IMR-90 (cell line): ENCODE measurements around the gene IGF2BP1. TPM values are rescaled to one million over a fixed set of nuclear protein-coding genes. Genes with fewer than 3 reads are reported as not detected.

Source experiments
- ATAC-seq: fragments of 200-7000 bp; cut with Tn5 transposase; 2 replicates; pipeline ENCODE4 v1.9.1; 2020; ENCODE audit warnings: low read depth, mild to moderate bottlenecking, moderate library complexity
- BruUV-seq: library from RNA; stranded (reverse); fragments of 400-500 nt; replicated peaks from 2 replicates; lab custom pipeline; 2021; lab: Mats Ljungman, UMichigan
- CTCF ChIA-PET: fragments of 300-600 bp; formaldehyde crosslinking; extraction: SDS; loops from one replicate; lab custom pipeline; 2021; ENCODE audit warnings: antibody characterized with exemption; lab: Yijun Ruan, JAX
- POLR2A ChIA-PET: fragments of 300-600 bp; sonication (Branson Sonifier 250); formaldehyde crosslinking; loops from one replicate; lab custom pipeline; 2022; ENCODE audit warnings: antibody characterized with exemption; ENCODE audit not compliant: unreplicated experiment; lab: Charles Lee
- DNase-seq: peaks from one replicate; pipeline ENCODE4 v3.0.0; 2013
- H2AFZ ChIP-seq: replicated peaks from 2 replicates; pipeline ENCODE3; 2013; ENCODE audit warnings: low read length, mild to moderate bottlenecking; ENCODE audit not compliant: poor library complexity
- H2AK5ac ChIP-seq: 2 replicates; pipeline ENCODE4 v1.6.1; 2013; ENCODE audit warnings: low read depth, low read length, inconsistent platforms
- H2AK9ac ChIP-seq: replicated peaks from 2 replicates; pipeline ENCODE3; 2013; ENCODE audit warnings: mild to moderate bottlenecking, low read depth, low read length, moderate library complexity; ENCODE audit not compliant: poor library complexity
- H2BK120ac ChIP-seq: 2 replicates; pipeline ENCODE4 v1.6.1; 2013; ENCODE audit warnings: low read depth, low read length, inconsistent platforms
- H2BK15ac ChIP-seq: 3 replicates; pipeline ENCODE4 v1.6.1; 2013; ENCODE audit warnings: low read depth, low read length, inconsistent platforms
- H2BK20ac ChIP-seq: 2 replicates; pipeline ENCODE4 v1.6.1; 2013; ENCODE audit warnings: low read depth, mild to moderate bottlenecking, inconsistent platforms, low read length, moderate library complexity
- H2BK5ac ChIP-seq: 2 replicates; pipeline ENCODE4 v1.6.1; 2013; ENCODE audit warnings: mild to moderate bottlenecking, low read depth, low read length, inconsistent platforms; ENCODE audit not compliant: poor library complexity, severe bottlenecking
- H3K14ac ChIP-seq: replicated peaks from 2 replicates; pipeline ENCODE4 v1.6.1; 2013; ENCODE audit warnings: low read depth, low read length, inconsistent platforms
- H3K18ac ChIP-seq: 2 replicates; pipeline ENCODE4 v1.6.1; 2013; ENCODE audit warnings: low read depth, low read length, control low read depth
- H3K23ac ChIP-seq: 2 replicates; pipeline ENCODE4 v1.6.1; 2013; ENCODE audit warnings: low read depth, low read length, inconsistent platforms
- H3K27ac ChIP-seq: 2 replicates; pipeline ENCODE4 v1.5.1; 2013; ENCODE audit warnings: mild to moderate bottlenecking, control low read depth, low read length; ENCODE audit not compliant: insufficient read depth
- H3K27me3 ChIP-seq: 2 replicates; pipeline ENCODE4 v1.6.1; 2013; ENCODE audit warnings: low read length; ENCODE audit not compliant: control insufficient read depth, insufficient read depth
- H3K36me3 ChIP-seq: 2 replicates; pipeline ENCODE4 v1.6.1; 2013; ENCODE audit warnings: low read length, mixed read lengths; ENCODE audit not compliant: control insufficient read depth, insufficient read depth
- H3K4ac ChIP-seq: 2 replicates; pipeline ENCODE4 v1.6.1; 2013; ENCODE audit warnings: low read depth, low read length, inconsistent platforms
- H3K4me1 ChIP-seq: 2 replicates; pipeline ENCODE4 v1.6.1; 2013; ENCODE audit warnings: low read length, mixed read lengths; ENCODE audit not compliant: control insufficient read depth, insufficient read depth
- H3K4me2 ChIP-seq: 2 replicates; pipeline ENCODE4 v1.6.1; 2013; ENCODE audit warnings: low read depth, mild to moderate bottlenecking, control low read depth, low read length, moderate library complexity
- H3K4me3 ChIP-seq: 2 replicates; pipeline ENCODE4 v1.5.1; 2013; ENCODE audit warnings: low read depth, mild to moderate bottlenecking, control low read depth, low read length, moderate library complexity; ENCODE audit not compliant: insufficient read depth
- H3K56ac ChIP-seq: 2 replicates; pipeline ENCODE4 v1.6.1; 2013; ENCODE audit warnings: low read length, inconsistent platforms; ENCODE audit not compliant: insufficient read depth; ENCODE audit errors: extremely low read depth
- H3K79me1 ChIP-seq, 2 experiments: 2 replicates each; pipeline ENCODE4 v1.6.1; 2013; ENCODE audit warnings: low read length in 2 of 2, inconsistent platforms in 1 of 2, low read depth in 1 of 2
- H3K9ac ChIP-seq: 2 replicates; pipeline ENCODE4 v1.6.1; 2013; ENCODE audit warnings: low read depth, low read length, control low read depth
- H3K9me1 ChIP-seq: 2 replicates; pipeline ENCODE4 v1.6.1; 2013; ENCODE audit warnings: low read length, inconsistent platforms; ENCODE audit not compliant: insufficient read depth
- H3K9me3 ChIP-seq: 2 replicates; pipeline ENCODE4 v1.6.1; 2013; ENCODE audit warnings: low read length; ENCODE audit not compliant: control insufficient read depth, insufficient read depth
- H4K20me1 ChIP-seq: 2 replicates; pipeline ENCODE4 v1.6.1; 2013; ENCODE audit warnings: low read length, inconsistent platforms; ENCODE audit not compliant: insufficient read depth
- H4K5ac ChIP-seq: 2 replicates; pipeline ENCODE4 v1.6.1; 2013; ENCODE audit warnings: mild to moderate bottlenecking, low read depth, low read length, control low read depth
- H4K8ac ChIP-seq, 2 experiments: 2 replicates each; pipeline ENCODE4 v1.6.1; 2013; ENCODE audit warnings: low read depth in 2 of 2, low read length in 2 of 2, control low read depth in 1 of 2, inconsistent platforms in 1 of 2
- H4K91ac ChIP-seq: 2 replicates; pipeline ENCODE4 v1.6.1; 2013; ENCODE audit warnings: low read depth, low read length, inconsistent platforms; ENCODE audit not compliant: insufficient read depth
- MAFK ChIP-seq: IDR thresholded peaks from 2 replicates; pipeline ENCODE4 v1.6.1; 2012; ENCODE audit warnings: low read depth, low read length, improper control_type of control experiment
- RFX5 ChIP-seq: IDR thresholded peaks from 2 replicates; pipeline ENCODE4 v1.8.0; 2012; ENCODE audit warnings: low read depth, mild to moderate bottlenecking, low read length, moderate library complexity
- WGBS, 2 experiments: methylation state at CpG; one replicate each; pipeline versions ENCODE4 v1.1.5 to v1.1.7; 2013; ENCODE audit warnings: missing lambda C conversion rate in 2 of 2; ENCODE audit not compliant: insufficient read length in 1 of 2; ENCODE audit errors: extremely low coverage in 2 of 2; 5-methylcytosine and 5-hydroxymethylcytosine counted together
- dilution Hi-C: fragments of 300-500 bp; cut with HindIII; formaldehyde crosslinking; loops from one replicate; pipeline ENCODE4 v1.14.3; 2018; ENCODE audit warnings: low sequenced_read_pairs; ENCODE audit not compliant: unreplicated experiment
- in situ Hi-C: fragments of 300-500 bp; cut with MboI; formaldehyde crosslinking; loops from 3 replicates; pipeline ENCODE4 v1.14.3; 2019; ENCODE audit warnings: low sequenced_read_pairs, inconsistent platforms, mixed read lengths
- intact Hi-C: fragments of 100-400 bp; cut with micrococcal nuclease; formaldehyde crosslinking; loops from 2 replicates; pipeline ENCODE4 v1.10.0; 2022
- polyA plus RNA-seq, 3 experiments: library from polyadenylated mRNA; depleted of rRNA; stranded (reverse); fragments of >200 nt; gene quantifications; 2 replicates each; pipeline ENCODE4 v1.2.3, GENCODE V29; 2012; ENCODE audit warnings: low replicate concordance in 1 of 3
- total RNA-seq: library from RNA; depleted of rRNA; stranded (reverse); fragments of >200 nt; gene quantifications from 2 replicates; pipeline ENCODE4 v1.2.3, GENCODE V29; 2012

The IGF2BP1 gene
- total and polyA plus RNA-seq, 2 of the 4 experiments (the other 2 are of a cell fraction), result 10.2 to 13.1 TPM

GRCh38 chr17:48951572-48951971 lies 45.6 kb upstream of the IGF2BP1 start:
- in situ Hi-C loops, result no loop called here
- ChIA-PET CTCF (no interaction called here), POLR2A (no interaction called here)

More at GRCh38 chr17:48951572-48951971, 45.6 kb upstream of the IGF2BP1 start:
- no peak overlapping the region for H2AK9ac ChIP-seq
- no peaks in the 10 kb centered on the region for H3K36me3 ChIP-seq
- WGBS, 2 experiments, result 100% methylated on average over 2 of the region's 5 CpGs; no CpG with 5 or more reads in 1 of the 2 experiments
- no peak overlapping the region for H4K8ac ChIP-seq
- no peak overlapping the region for H3K23ac ChIP-seq
- no peak for TF ChIP-seq RFX5
- peak; percentile 31; the same call in 1 of the 2 replicates for TF ChIP-seq MAFK
- H2BK120ac ChIP-seq, result peak overlapping the region; percentile 8; the same call in 1 of the 2 replicates
- 0 out of 2 replicates have a peak overlapping the region, but pooled peaks have one; percentile 39 for H2AK5ac ChIP-seq
- H4K20me1 ChIP-seq, result no peaks in the 10 kb centered on the region
- no peak overlapping the region for H3K4ac ChIP-seq
- no peak overlapping the region for H3K18ac ChIP-seq
- H3K27ac ChIP-seq, result no peak overlapping the region
- dilution Hi-C loops, result no loop called here
- no peak overlapping the region for H3K9ac ChIP-seq
- H3K4me2 ChIP-seq, result no peak overlapping the region
- no peaks in the 10 kb centered on the region for H3K9me3 ChIP-seq
- H3K56ac ChIP-seq, result no peak overlapping the region
- H3K9me1 ChIP-seq, result 0 out of 2 replicates have a peak, but pooled peaks cover 6% of the 10 kb centered on the region
- DNase-seq, result no peak
- intact Hi-C loops, result no loop called here
- no peak overlapping the region for H3K14ac ChIP-seq
- no peak overlapping the region for H2BK15ac ChIP-seq
- H2BK5ac ChIP-seq, result no peak overlapping the region
- no peak overlapping the region for H3K4me3 ChIP-seq
- no peaks in the 10 kb centered on the region for H3K27me3 ChIP-seq
- BruUV-seq, result no TSS peak
- H3K4me1 ChIP-seq, result peaks cover 3% of the 10 kb centered on the region; the same call in 1 of the 2 replicates
- no peaks in the 10 kb centered on the region for H3K79me1 ChIP-seq
- no peak for ATAC-seq
- no peak overlapping the region for H4K5ac ChIP-seq
- no peak overlapping the region for H4K91ac ChIP-seq
- no peak overlapping the region for H2BK20ac ChIP-seq
- peak overlapping the region; percentile 58 for H2AFZ ChIP-seq
